Islet of Langerhans (tissue), 1 donor: ENCODE measurements around the gene CCDC81.
"Not testable (repeated sequence)": the region's sequence is repeated elsewhere in the genome, so short reads cannot be mapped to it uniquely, and the experiment has no call there.

ENCODE experiments used
- FAIRE-seq: peaks from one replicate; lab custom pipeline; 2011; peaks lifted over from hg19 to GRCh38; lab: Jason Lieb, UNC

The CCDC81 gene

GRCh38 chr11:86388198-86388597 is 13.5 kb downstream of the CCDC81 start:
- peak; percentile 51 for FAIRE-seq

DNA sequence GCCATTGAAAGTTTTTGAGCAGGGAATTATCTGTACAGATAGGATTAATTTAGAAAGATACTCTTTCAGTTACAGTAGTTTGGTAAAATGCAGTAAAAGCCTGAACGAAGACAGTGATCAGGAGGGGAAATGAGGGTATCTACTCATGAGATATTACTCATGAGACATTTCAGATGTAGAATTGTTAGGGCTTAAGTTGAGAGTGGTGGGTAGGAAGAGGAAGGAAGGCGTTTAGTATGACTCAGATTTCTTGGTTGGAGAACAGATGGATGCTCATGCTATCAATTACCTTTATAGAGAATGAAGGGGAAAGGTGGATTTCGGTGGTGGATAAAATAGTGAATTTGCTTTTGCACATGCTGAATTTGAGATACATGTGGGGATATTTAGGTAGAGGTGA is 15.8 kb downstream of the CCDC81 start:
- FAIRE-seq, result no peak

- FAIRE-seq, result no peak
These were observed 20.4 kb downstream of the CCDC81 start for GRCh38 chr11:86395061-86395551.

DNA sequence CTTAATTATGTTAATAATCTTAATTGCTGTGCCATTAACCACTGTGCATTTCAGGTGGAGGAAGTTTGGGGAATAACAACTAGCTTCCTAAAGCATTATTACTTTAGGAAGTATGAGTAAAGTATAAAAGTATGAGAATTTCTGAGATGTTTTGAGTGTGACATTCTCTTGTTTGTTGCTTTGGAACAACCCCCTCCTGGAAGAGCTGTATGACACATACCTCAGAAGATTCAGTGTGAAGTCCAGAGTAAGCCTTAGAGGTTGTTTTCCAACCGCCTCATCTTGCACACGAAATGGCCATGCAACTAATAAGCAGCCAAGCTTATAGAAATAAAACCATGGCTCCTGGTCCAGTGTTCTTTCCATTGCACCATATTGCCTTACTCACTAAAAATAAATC is 21.7 kb downstream of the CCDC81 start:
- no peak for FAIRE-seq

GRCh38 chr11:86397351-86397750 is 22.7 kb downstream of the CCDC81 start:
- FAIRE-seq, result no peak

GRCh38 chr11:86398106-86398505 is 23.4 kb downstream of the CCDC81 start:
- FAIRE-seq, result no peak

- FAIRE-seq, result no peak
These were observed 28.8 kb downstream of the CCDC81 start for GRCh38 chr11:86403458-86403857.

DNA sequence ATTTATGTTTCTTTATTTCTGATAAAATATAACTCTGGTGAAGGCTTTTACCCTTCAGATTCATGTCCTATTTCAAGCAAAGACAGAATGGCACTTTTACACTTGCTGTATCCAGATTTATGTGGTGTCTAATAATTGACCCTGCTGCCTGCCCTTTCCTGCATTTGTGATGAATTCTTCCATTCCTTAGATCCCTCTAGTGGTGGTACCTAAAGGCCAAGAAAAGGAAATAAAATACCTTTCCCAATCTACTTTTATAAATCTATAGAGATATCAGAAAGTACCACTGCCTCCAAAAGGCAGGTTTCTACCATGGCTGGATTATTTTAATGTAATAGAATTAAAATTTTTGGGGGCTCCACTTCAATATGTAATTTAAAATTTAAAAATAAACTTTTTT is 34.2 kb downstream of the CCDC81 start:
- FAIRE-seq, result no peak

GRCh38 chr11:86414032-86414431 is 39.3 kb downstream of the CCDC81 start:
- no peak for FAIRE-seq

DNA sequence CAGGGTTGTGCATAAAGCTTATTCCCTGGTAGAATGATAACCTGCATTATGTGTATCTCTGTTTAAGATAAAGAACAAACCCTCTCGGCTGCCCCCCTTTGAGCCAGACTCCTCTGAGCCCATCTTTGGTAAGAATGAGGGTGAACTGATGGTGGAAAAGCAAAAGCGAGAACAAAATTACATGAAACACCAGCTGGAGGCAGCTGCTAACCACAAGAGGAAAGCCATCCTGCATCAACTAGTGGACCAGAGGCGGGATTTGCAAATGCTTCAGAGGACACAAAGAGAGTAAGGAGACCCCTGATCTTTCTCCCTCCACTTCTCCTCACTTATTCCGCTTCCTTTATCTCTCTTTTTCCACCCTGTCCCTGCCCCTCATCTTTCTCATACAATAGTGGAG is 40.3 kb downstream of the CCDC81 start:
- no peak for FAIRE-seq

DNA sequence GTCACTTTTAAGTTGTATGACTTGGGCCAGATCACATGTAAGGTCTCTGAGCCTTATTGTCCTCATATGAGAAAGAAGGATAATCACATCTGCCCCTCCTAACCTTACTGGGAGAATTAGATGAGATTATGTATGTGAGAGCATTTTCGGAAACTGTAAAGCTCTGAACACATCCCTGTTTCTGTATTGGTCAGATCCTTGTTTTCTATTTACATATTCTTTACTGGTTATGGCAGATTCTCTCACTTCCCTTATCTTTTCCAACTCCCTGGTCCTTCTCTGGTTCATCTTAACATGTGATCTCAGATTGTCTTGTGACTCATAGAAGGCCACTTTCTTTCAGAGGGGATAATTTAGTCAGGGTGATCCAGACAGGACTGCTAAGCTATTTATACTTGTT is 41.8 kb downstream of the CCDC81 start:
- no peak for FAIRE-seq

GRCh38 chr11:86416951-86417350 is 42.3 kb downstream of the CCDC81 start:
- FAIRE-seq, result not testable (repeated sequence)

GRCh38 chr11:86418106-86418505 is 43.4 kb downstream of the CCDC81 start:
- FAIRE-seq, result no peak

DNA sequence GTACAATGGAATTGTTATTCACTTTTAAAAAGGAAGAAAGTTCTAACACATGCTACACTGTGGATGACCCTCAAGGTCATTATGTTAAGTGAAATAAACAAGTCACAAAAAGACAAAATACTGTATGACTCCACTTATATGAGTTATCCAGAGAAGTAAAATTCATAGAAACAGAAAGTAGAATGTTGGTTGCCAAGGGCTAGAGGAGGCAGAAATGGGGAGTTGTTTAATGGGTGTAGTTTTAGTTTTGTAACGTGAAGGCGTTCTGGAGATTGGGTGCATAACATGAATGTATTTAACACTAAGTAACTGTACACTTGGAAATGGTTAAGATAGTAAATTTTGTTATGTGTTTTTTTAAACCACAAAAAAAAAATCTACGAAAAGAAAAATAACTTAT is 43.8 kb downstream of the CCDC81 start:
- no peak for FAIRE-seq

GRCh38 chr11:86418917-86419316 is 44.2 kb downstream of the CCDC81 start:
- FAIRE-seq, result no peak

DNA sequence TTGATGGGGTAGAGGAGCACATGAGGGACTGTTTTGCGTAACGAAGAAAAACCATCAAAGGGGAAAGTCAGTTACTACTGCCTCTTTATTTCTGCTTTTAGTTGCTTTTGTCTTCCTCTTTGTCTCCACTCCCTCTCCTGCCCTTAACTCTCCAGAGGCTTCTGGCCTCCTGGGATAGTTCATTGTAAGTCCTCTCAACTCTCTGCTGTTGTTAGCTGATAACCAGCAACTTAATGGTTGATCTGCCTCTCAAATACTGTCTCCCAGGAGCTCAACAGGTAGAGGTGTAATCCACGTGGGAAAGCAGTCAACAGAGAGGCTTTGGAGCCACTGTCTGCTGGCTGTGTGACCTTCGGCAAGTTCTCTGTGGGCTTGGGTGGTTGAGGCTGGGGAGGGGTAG is 47.3 kb downstream of the CCDC81 start:
- no peak for FAIRE-seq

- no peak for FAIRE-seq
These were observed 47.7 kb downstream of the CCDC81 start for GRCh38 chr11:86422371-86422770.

- not testable (repeated sequence) for FAIRE-seq
These were observed 48.8 kb downstream of the CCDC81 start for GRCh38 chr11:86423488-86423887.

GRCh38 chr11:86427441-86427840 is 52.8 kb downstream of the CCDC81 start:
- FAIRE-seq, result no peak

DNA sequence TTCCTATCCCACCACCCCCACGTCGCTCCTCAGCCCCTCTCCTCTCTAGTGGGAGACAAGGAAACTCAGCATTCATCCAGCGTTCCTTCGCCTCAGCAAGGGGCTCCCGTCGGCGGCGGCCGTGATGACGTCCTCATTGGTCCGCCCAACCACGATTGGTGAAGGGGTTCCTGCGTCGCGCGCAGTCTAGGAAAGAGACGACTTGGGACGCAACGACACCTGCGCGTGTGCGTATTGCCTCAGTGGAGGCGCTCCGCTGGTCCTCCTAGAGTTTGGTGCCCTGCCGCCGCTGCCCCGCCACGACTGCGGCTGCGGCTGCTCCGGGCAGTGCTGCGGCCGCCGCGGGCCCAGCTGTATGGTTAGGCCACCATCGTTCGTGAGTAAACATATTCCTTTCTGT is 56.6 kb downstream of the CCDC81 start:
- no peak for FAIRE-seq

GRCh38 chr11:86433361-86434095 is 58.8 kb downstream of the CCDC81 start:
- FAIRE-seq, result not testable (repeated sequence)

DNA sequence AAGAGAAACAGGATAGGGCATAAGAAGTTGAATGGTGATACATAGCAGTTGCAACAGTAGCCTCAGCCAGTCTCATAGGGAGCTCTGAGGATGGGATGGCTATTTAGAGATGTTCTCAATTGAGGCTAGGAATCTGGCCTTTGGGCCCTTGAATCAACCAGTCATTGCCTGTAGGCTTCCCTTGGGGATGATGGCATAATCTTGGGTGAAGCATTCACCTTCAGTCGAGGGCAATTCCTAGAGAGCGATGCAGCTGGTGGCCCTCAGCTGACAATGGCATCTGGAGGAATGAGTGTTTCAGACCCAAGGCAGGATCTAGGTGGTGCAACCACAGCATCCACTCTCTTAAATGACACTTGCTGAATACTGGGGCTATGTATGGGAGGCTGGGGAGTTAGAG is 61.0 kb downstream of the CCDC81 start:
- no peak for FAIRE-seq

DNA sequence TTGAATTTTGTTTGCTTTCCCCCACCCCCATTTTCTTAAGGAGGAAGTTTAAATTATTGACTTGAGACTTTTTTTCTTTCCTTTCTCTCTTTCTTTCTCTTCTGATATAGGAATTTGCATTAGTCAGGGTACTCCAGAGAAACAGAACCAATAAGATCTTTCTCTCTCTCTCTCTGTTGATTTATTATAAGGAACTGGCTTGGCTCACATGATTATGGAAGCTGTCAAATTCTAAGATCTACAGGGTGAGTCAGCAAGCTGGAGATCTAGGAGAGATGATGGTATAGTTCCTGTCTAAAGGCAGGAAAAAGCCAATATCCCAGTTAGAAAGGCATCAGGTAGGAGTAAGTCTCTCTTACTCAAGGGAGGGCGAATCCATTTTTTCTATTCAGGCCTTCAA is 64.0 kb downstream of the CCDC81 start:
- no peak for FAIRE-seq

- FAIRE-seq, result no peak
These were observed 65.6 kb downstream of the CCDC81 start for GRCh38 chr11:86440305-86440716.
